ENCODE results near the gene FAM131A. TPM values are rescaled to one million over a fixed set of nuclear protein-coding genes. Genes with fewer than 3 reads are reported as not detected.

The FAM131A gene
- total and polyA plus RNA-seq, 2 of the 4 experiments (the other 2 are of a cell fraction): 10.8 to 19.5 TPM

DNA sequence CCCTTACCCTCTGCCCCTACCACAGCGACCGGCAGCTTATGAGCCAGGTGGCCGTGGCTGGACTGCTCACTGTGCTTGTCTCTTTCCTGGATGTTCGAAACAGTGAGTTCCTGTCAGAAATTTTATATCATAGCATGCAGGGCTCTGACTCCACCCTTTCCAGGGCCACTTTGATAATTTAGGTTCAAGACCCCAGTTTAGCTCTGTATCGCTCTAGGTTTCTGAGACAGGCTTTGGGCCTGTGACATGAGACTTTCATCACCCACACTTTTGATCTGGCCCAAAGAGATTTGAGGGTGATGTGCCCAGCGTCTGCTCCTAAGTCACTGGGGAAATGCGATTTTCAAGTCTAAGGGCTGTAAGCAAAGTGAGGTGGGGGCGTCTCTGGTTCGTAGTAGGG, 29.5 kb upstream of the FAM131A start:
- H4K8ac ChIP-seq (ENCODE audit: low read depth in 2 of 2, low read length in 2 of 2): no peak overlapping the region
- H2BK15ac ChIP-seq (ENCODE audit: low read depth, low read length): no peak overlapping the region
- H4K20me1 ChIP-seq (ENCODE audit: insufficient read depth, low read length): peaks cover 28% of the 10 kb centered on the region
- intact Hi-C loops (cut with micrococcal nuclease): no loop called here
- H3K23ac ChIP-seq (ENCODE audit: low read depth, low read length): no peak overlapping the region
- no peak overlapping the region for H4K5ac ChIP-seq (ENCODE audit: low read depth, low read length)
- peaks cover 25 to 27% of the 10 kb centered on the region in 2 experiments for H3K79me1 ChIP-seq (ENCODE audit: low read depth in 1 of 2, low read length in 2 of 2)
- no peak overlapping the region for H2AK5ac ChIP-seq (ENCODE audit: low read depth, low read length)
- H3K27ac ChIP-seq (ENCODE audit: insufficient read depth, low read length): no peak overlapping the region
- no peak overlapping the region for H3K9ac ChIP-seq (ENCODE audit: low read depth, low read length)
- ChIA-PET CTCF (no interaction called here), POLR2A (ENCODE audit: unreplicated experiment) (no interaction called here)
- peaks cover 59% of the 10 kb centered on the region for H3K36me3 ChIP-seq (ENCODE audit: control insufficient read depth, insufficient read depth, low read length)
- H2BK5ac ChIP-seq (ENCODE audit: low read depth, low read length, poor library complexity, severe bottlenecking): no peak overlapping the region
- H3K27me3 ChIP-seq (ENCODE audit: control insufficient read depth, insufficient read depth, low read length): no peaks in the 10 kb centered on the region
- no peak overlapping the region for H2BK120ac ChIP-seq (ENCODE audit: low read depth, low read length)
- no peak overlapping the region for H2AFZ ChIP-seq (replicated peaks; ENCODE audit: low read length, poor library complexity)
- H3K9me1 ChIP-seq (ENCODE audit: insufficient read depth, low read length): no peaks in the 10 kb centered on the region; the same call in 1 of the 2 replicates
- H2AK9ac ChIP-seq (replicated peaks; ENCODE audit: low read depth, low read length, poor library complexity): no peak overlapping the region
- H3K18ac ChIP-seq (ENCODE audit: low read depth, low read length): no peak overlapping the region
- BruUV-seq (replicated peaks): no TSS peak
- dilution Hi-C loops (cut with HindIII; ENCODE audit: low sequenced_read_pairs, unreplicated experiment): no loop called here
- H2BK20ac ChIP-seq (ENCODE audit: low read depth, low read length): no peak overlapping the region
- no peak overlapping the region for H3K14ac ChIP-seq (replicated peaks; ENCODE audit: low read depth, low read length)
- no peak overlapping the region for H4K91ac ChIP-seq (ENCODE audit: insufficient read depth, low read depth, low read length)
- H3K4ac ChIP-seq (ENCODE audit: low read depth, low read length): no peak overlapping the region
- H3K9me3 ChIP-seq (ENCODE audit: control insufficient read depth, insufficient read depth, low read length): no peaks in the 10 kb centered on the region
- ATAC-seq (ENCODE audit: low read depth): no peak
- no peaks in the 10 kb centered on the region for H3K4me1 ChIP-seq (ENCODE audit: control insufficient read depth, insufficient read depth, low read length)
- WGBS, 2 experiments (ENCODE audit: extremely low coverage in 2 of 2, insufficient read length in 1 of 2): 92% methylated on average over 2 of the region's 9 CpGs; no CpG with 5 or more reads in 1 of the 2 experiments
- TF ChIP-seq NFE2L2 (IDR thresholded peaks at IDR 0.05; ENCODE audit: low read depth, low read length) (no peak), RFX5 (IDR thresholded peaks at IDR 0.05; ENCODE audit: low read depth, low read length) (no peak), CHD1 (IDR thresholded peaks at IDR 0.05; ENCODE audit: low read depth, low read length) (no peak), MAFK (IDR thresholded peaks at IDR 0.05; ENCODE audit: low read depth, low read length) (no peak), RCOR1 (IDR thresholded peaks at IDR 0.05; ENCODE audit: insufficient replicate concordance, low read length) (no peak), FOS (IDR thresholded peaks at IDR 0.05; ENCODE audit: low read depth, low read length) (no peak), POLR2A (IDR thresholded peaks at IDR 0.05; ENCODE audit: low read depth, low read length) (no peak), MXI1 (IDR thresholded peaks at IDR 0.05; ENCODE audit: borderline replicate concordance, low read depth, low read length) (no peak)
- TF ChIP-seq, protein P1, sequence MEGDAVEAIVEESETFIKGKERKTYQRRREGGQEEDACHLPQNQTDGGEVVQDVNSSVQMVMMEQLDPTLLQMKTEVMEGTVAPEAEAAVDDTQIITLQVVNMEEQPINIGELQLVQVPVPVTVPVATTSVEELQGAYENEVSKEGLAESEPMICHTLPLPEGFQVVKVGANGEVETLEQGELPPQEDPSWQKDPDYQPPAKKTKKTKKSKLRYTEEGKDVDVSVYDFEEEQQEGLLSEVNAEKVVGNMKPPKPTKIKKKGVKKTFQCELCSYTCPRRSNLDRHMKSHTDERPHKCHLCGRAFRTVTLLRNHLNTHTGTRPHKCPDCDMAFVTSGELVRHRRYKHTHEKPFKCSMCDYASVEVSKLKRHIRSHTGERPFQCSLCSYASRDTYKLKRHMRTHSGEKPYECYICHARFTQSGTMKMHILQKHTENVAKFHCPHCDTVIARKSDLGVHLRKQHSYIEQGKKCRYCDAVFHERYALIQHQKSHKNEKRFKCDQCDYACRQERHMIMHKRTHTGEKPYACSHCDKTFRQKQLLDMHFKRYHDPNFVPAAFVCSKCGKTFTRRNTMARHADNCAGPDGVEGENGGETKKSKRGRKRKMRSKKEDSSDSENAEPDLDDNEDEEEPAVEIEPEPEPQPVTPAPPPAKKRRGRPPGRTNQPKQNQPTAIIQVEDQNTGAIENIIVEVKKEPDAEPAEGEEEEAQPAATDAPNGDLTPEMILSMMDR (conservative IDR thresholded peaks at IDR 0.05; ENCODE audit: low read depth, low read length): no peak
- no peak overlapping the region for H3K4me3 ChIP-seq (ENCODE audit: insufficient read depth, low read depth, low read length)
- H3K4me2 ChIP-seq (ENCODE audit: low read depth, low read length): no peak overlapping the region
- in situ Hi-C loops (cut with MboI; ENCODE audit: low sequenced_read_pairs): no loop called here
- no peak for DNase-seq
- no peak overlapping the region for H3K56ac ChIP-seq (ENCODE audit: extremely low read depth, insufficient read depth, low read length)

Data from IMR-90 (cell line).